Type B pancreatic cell (in vitro differentiated cells): Measurements from ENCODE around the gene MAPKAPK5. TPM values are rescaled to one million over a fixed set of nuclear protein-coding genes. Genes with fewer than 3 reads are reported as not detected.

Source experiments
- DNase-seq: peaks from one replicate; pipeline ENCODE4 v3.0.0; 2021; ENCODE audit warnings: mixed read lengths; ENCODE audit not compliant: unreplicated experiment; ENCODE audit errors: extremely low spot score
- H3K27ac Mint-ChIP-seq: 2 replicates; pipeline ENCODE4 v1.8.0; 2021; ENCODE audit warnings: mild to moderate bottlenecking, mixed read lengths
- H3K27me3 Mint-ChIP-seq: 2 replicates; pipeline ENCODE4 v1.8.0; 2021; ENCODE audit warnings: mixed read lengths
- H3K36me3 Mint-ChIP-seq: 2 replicates; pipeline ENCODE4 v1.8.0; 2021; ENCODE audit warnings: mixed read lengths
- H3K4me1 Mint-ChIP-seq: one replicate; pipeline ENCODE4 v1.8.0; 2021; ENCODE audit warnings: mixed read lengths; ENCODE audit not compliant: unreplicated experiment
- H3K4me3 Mint-ChIP-seq: 2 replicates; pipeline ENCODE4 v1.8.0; 2021; ENCODE audit warnings: mild to moderate bottlenecking, mixed read lengths
- H3K9me3 Mint-ChIP-seq: 2 replicates; pipeline ENCODE4 v1.8.0; 2021; ENCODE audit warnings: mixed read lengths
- CTCF ChIP-seq: fragments of 200-600 bp; sonication (generic); conservative IDR thresholded peaks from 2 replicates; pipeline ENCODE4 v1.5.0; 2021; ENCODE audit warnings: antibody characterized with exemption, mild to moderate bottlenecking
- long read RNA-seq: library from polyadenylated mRNA; unstranded; transcript quantifications from one replicate; pipeline ENCODE4 v2.0.0, GENCODE V29; 2020
- total RNA-seq: library from RNA; stranded (reverse); gene quantifications from 2 replicates; pipeline ENCODE4 v1.2.1, GENCODE V29; 2021; ENCODE audit warnings: low replicate concordance

Gene MAPKAPK5
- total RNA-seq, result 54.1 and 61.4 TPM in 2 replicates
- long read RNA-seq, full-length matches to known transcripts, result 3 of 6 reads
- long read RNA-seq, partial matches to known transcripts, result 2 of 6 reads
- long read RNA-seq, other reads (novel, unspliced or antisense), result 1 of 6 reads

GRCh38 chr12:111841750-111842555 is at the start of gene MAPKAPK5:
Gene MAPKAPK5, plus strand, starts transcription at chr12:111842228. Its CDS starts 506 bp downstream, at chr12:111842734.
- Mint-ChIP-seq H3K4me3 (peak within 1 kb of the TSS; percentile 99), H3K27me3 (no peaks in the 10 kb centered on the region), H3K9me3 (no peaks in the 10 kb centered on the region), H3K27ac (peak within 1 kb of the TSS; percentile 99), H3K4me1 (peaks cover 31% of the 10 kb centered on the region), H3K36me3 (peaks cover 40% of the 10 kb centered on the region)
- DNase-seq, result peak; percentile 97
- no peak for TF ChIP-seq CTCF

GRCh38 chr12:111792856-111793235 is 49.2 kb upstream of the MAPKAPK5 start:
- no peak for TF ChIP-seq CTCF
- no peak overlapping the region for H3K4me3 Mint-ChIP-seq
- H3K27me3 Mint-ChIP-seq, result no peaks in the 10 kb centered on the region
- DNase-seq, result no peak
- no peaks in the 10 kb centered on the region for H3K9me3 Mint-ChIP-seq
- H3K4me1 Mint-ChIP-seq, result no peaks in the 10 kb centered on the region
- H3K36me3 Mint-ChIP-seq, result no peaks in the 10 kb centered on the region
- H3K27ac Mint-ChIP-seq, result no peak overlapping the region

GRCh38 chr12:111798182-111798581 is 43.8 kb upstream of the MAPKAPK5 start:
- H3K36me3 Mint-ChIP-seq, result peaks cover 4% of the 10 kb centered on the region
- no peaks in the 10 kb centered on the region for H3K27me3 Mint-ChIP-seq
- TF ChIP-seq CTCF, result no peak
- DNase-seq, result no peak
- H3K27ac Mint-ChIP-seq, result no peak overlapping the region
- H3K4me1 Mint-ChIP-seq, result no peaks in the 10 kb centered on the region
- no peak overlapping the region for H3K4me3 Mint-ChIP-seq
- no peaks in the 10 kb centered on the region for H3K9me3 Mint-ChIP-seq

GRCh38 chr12:111799758-111800157 is 42.3 kb upstream of the MAPKAPK5 start:
- peaks cover 4% of the 10 kb centered on the region for H3K36me3 Mint-ChIP-seq
- H3K27ac Mint-ChIP-seq, result no peak overlapping the region
- H3K27me3 Mint-ChIP-seq, result no peaks in the 10 kb centered on the region
- H3K4me3 Mint-ChIP-seq, result no peak overlapping the region
- no peaks in the 10 kb centered on the region for H3K4me1 Mint-ChIP-seq
- TF ChIP-seq CTCF, result no peak
- H3K9me3 Mint-ChIP-seq, result no peaks in the 10 kb centered on the region
- no peak for DNase-seq

- H3K27ac Mint-ChIP-seq, result no peak overlapping the region
- peaks cover 8% of the 10 kb centered on the region for H3K36me3 Mint-ChIP-seq
- H3K27me3 Mint-ChIP-seq, result no peaks in the 10 kb centered on the region
- H3K9me3 Mint-ChIP-seq, result no peaks in the 10 kb centered on the region
- no peak overlapping the region for H3K4me3 Mint-ChIP-seq
- no peak for DNase-seq
- TF ChIP-seq CTCF, result no peak
- no peaks in the 10 kb centered on the region for H3K4me1 Mint-ChIP-seq
Observed at GRCh38 chr12:111803038-111803626, 38.9 kb upstream of the MAPKAPK5 start.
